Activated effector memory CD4-positive, alpha-beta T cell treated with anti-CD3 and anti-CD28 coated beads, Interleukin-2, amount 50 U/mL, for 16 hours (primary cell): Measurements from ENCODE around the gene NADK.
"Not testable (repeated sequence)": the region's sequence is repeated elsewhere in the genome, so short reads cannot be mapped to it uniquely, and the experiment has no call there.

ENCODE experiments used
- DNase-seq: peaks from one replicate; pipeline ENCODE4 v3.0.0-alpha.2; 2020

The NADK gene

DNA sequence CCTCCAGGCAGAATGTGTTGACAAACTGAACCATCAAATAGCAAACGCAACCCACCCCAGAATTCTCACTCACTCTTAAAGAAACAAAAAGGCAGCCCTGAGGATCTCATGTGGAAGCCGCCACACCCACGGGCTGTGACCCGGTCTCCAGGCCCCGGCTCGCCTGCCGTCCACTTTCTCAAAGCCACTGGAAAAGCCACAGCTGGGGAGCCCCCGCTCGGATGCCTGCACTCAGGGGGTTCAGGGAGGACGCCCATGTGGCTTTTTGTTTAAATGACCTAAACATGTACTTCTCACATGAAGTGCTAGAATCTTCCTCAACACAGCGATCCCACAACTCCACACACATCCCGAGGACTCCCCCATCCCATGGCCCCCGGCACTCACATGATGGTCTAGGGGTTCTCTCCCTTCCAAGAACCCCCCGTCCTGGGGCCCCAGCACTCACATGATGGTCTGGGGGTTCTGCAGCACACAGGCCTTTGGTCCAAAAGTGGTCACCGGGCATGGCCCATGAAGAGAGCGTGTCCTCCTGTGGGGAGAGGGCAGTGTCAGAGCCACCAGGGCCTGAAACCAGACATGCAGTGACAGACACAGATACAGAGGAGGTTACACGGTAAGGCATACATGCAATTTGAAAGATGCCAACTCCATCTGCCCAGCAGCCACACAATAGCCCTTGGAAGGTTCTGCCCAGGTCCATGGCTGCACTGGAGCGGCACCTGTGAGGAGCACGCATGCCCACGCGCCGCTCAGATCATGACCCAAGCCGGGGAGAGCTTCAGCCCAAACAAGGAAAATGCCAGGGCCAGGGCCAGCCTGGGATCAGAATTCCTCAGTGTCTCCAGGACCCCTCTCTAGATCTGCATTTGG, 16.5 kb downstream of the NADK start:
- no peak for DNase-seq

DNA sequence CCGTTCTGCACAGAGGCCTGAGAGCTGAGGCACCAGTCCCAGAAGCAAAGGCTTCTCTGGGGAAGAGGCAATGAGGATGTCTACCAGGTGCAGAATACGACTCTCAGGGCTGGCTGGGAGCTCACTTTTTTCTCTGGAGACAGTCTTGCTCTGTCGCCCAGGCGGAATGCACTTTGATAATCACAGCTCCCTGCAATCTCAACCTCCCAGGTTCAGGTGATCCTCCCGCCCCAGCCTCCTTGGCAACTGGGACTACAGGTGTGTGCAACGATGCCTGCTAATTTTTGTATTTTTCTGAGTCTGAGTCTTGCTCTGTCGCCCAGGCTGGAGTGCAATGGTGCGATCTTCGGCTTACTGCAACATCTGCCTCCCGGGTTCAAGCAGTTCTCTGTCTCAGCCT, 17.6 kb downstream of the NADK start:
- DNase-seq, result no peak

DNA sequence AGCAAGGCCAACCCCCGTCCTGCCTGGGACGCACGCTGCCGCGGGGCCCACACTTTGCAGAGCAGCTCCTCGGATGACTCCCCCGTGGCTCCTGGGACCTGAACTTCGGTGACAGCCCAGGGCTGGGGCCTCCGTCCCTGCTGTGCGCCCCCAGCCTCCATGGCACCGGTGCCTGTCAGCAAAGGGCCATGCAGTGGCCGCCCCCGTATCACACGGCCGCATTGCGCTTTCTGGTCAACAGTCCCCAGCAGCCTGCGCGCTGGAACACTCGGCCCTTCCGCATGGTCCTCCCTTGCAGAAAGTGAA, 18.0 kb downstream of the NADK start:
- no peak for DNase-seq

DNA sequence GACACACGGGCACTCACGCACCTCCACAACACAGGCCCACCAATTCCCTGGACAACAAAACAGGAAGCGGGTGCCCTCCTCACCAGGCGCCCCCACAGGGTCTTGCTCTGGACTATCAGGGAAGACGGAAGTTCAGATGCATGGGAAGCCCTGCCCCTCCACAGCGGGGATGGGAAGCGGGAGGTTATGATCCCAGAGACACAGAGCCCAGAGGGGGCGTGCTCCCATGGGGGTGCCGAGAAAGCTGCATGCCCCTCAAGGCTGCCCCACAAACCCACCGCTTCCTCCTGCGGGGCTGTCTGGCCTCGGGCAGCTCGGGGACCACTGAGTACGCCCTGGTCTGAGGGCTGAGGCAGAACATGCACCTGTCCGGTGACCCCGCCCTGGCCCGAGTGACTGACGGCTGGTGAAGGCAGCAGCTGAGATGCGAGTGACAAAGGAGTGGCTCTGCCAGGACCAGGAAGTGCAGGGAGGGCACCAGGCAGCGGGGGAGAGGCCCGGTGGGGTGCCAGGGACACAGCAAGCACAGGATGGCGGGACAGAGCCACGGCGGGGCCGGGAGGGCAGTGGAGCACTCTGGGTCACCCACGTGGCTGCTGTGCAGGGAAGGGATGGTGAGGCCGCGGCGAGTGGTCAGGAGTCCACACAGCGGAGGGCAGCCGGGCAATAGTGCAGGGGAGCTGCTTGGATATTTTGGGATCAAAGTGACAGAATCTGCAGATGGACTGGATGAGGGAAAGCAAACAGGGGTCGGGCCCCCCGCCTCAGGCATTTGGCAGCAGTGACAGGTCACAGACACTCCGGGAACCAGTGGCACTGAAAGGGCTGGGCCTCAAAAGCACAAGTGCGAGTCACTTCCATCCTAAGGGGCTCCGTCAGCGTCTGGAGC, 18.6 kb downstream of the NADK start:
- no peak for DNase-seq

DNA sequence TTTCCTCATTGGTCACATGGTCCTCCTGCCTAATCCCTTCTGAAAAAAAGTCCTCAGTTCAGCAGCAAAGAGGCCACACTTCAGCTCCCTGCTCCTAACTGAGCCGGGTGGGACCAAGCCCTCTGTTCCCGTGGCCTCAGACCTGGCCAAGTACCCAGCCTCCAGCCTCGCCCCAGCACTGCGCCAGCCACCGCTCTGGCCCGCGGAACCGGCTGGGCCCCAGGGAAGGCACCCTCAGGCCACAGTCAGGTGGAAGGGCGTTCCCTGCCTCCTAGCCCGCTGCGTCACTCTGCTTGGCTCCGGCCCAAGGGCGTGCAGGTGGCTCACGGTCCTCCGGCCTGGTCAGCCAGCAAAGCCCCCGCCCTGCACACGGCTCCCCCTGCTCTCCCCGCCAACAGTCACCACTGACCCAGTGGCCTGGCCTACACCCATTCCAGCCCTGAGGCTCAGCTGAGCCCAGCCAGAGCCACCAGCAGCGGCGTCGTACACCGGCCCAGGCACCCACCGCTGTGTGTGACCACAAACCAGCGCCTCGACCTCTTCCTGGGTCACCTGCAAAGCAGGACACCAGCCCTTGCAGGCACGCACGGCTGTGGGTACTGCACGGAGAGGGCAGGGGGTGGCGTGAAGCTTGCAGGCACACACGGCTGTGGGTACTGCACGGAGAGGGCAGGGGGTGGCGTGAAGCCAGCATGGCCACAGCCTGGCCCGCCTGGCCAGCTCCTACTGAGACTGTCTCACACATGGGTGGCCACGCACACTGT, 19.4 kb downstream of the NADK start:
- no peak for DNase-seq

DNA sequence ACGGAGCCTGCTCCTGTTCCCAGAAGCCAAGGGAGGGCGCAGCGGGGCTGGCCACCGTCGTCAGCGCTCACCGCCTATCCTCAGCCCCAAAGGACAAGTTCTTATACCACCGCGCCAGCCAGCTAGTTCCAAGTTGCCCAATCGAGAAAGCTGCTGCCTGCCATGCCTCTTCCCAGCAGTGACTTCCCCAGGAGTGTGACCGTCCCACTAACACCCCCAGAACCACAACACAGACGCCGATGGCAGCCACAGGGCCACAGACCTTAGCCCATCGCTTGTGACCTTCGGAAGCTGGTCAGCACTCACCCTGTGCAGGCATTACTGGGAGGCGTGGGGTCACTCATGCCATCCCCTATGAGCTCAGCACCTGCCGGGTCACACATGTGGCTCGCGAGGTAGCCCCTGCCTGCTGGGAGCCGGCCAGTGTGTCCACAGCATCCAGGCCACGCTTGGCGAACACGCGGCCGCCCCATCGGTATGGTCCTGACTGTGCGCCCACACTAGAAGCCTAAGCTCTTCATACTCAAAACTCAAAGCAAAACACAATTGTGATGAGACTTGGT, 20.1 kb downstream of the NADK start:
- no peak for DNase-seq

DNA sequence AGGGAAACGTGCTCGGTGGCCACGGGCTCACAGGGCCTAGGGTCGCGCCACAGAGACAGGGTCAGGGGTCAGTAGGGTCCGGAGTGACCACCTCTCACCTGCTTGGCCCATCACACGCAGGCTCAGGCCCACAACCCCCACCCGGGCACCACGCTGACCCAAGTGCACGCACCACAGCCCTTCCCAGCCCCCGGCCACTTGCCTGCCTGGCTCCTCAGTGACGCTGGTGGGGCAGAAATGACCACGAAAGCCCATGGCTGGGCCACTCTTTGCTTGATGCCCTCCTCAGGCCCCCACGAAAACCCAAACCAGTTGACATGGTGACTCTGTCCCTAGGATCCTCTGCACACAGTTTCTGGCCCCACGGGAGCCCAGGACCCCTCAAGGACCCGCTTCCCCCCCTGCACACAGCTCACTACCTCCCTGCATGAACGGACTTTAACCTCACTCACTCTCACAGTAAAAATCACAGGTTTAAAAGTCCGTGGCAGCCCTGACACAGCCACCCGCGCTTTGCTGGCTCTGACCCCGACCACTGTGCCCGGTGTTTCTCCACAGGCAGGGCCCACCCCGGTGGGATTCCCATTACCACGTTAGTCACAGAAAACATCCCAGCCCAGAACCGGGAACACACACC, 20.7 kb downstream of the NADK start:
- no peak for DNase-seq

DNA sequence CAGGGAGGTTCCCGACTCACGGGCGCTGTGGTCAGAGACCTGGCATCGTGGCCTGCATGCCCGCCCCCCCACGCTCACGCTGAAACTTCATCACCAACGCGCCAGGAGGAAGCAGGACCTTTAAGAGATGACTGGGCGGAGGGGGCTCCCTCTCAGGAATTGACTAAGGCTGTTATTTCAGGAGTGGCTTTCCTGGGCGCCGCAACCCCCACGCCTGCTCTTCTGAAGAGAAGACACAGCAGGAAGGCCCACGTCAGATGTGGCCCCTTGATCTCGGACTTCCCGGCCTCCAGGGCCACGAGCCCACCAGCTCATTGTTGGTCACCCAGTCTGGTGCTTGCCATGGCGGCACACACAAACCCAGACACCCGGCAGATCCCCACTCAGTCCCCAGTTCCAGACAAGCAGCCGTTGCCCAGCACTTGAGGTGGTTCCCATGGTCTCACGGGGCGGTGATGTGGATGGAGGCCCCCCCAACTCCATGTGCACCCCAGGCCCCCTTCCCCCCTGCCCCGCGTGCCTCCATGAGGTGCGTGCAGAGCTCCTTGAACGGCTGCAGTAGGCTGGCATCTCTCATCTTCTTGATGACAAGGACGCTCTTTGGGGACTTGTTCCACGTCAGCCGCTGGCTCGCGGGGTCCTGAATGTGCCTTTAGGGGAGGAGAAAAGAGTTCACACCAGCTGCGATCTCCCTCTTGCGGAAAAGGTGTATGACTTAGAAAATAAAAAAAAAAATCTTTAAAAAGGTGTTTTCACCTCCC, 21.4 kb downstream of the NADK start:
- no peak for DNase-seq

DNA sequence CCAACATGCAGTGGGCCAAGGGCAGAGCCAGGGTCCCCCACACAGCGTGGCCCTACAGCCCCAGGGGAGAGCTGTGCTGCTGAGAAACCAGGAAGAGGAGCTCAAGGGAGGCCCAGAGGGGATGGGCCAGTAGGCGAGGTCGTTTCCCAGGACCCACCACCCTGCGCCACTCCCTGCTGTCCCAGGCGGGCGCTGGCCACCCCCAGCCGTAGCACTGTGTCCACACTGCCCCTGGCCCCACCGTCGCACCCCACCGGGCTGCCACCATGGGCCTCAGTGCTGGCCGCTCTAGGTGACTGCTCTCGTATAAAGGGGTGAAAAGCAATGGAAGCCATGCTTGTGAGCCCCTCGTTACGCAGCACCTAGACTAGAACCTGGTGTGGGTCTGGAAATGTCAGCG, 22.4 kb downstream of the NADK start:
- DNase-seq, result no peak

DNA sequence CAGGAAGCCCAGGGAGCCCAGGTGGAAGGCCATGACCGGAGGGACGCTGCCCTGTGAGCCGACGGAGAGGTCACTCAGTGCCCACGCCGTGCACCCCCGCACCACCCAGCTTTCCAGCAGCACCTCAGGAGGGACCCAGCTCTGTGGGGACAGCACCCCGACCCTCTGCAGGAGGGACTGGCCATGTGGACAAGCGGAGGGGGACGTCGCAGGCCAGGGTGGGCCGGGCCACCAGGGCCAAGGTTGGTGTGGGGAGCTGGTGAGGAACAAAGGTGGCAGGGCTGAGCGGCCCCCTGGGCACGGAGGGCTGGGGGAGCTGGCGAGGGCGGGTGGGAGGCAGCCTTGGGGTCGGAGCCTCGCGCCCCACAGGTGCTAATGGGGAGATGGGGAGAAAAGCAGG, 22.8 kb downstream of the NADK start:
- no peak for DNase-seq

DNA sequence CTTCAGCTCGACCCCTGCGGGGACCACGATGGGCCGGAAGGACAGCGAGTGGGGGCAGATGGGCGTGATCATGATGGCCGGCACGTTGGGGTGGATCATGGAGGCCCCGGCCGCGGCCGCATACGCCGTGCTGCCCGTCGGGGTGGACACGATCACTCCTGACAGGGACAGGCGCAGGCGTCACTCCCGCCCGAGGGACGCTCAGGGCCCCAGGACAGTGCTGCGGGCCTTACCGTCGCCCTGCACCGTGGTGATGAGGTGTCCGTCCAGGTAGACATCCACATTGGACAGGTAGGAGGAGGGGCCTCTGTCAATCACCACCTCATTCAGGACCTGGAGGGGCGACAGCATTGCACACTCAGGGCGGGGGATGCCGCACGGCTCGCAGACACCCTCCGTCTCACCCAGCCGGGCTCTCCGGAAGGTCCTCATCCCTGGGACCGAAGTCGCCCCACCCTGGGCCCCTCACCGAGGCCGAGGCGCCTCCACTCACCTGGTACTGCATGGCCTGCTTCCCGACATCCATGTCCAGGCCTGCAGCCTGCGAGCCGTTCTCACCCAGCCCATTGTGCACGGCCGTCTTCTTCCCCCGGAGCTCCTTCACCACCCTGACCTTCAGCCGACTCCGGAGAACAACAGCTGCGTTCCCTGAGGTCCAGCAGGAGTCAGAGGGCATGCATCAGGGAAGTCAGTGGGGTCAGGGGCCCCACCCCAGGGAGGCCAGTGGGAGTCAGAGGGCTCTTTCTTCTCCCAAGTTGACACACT, 24.0 kb downstream of the NADK start:
- no peak for DNase-seq

DNA sequence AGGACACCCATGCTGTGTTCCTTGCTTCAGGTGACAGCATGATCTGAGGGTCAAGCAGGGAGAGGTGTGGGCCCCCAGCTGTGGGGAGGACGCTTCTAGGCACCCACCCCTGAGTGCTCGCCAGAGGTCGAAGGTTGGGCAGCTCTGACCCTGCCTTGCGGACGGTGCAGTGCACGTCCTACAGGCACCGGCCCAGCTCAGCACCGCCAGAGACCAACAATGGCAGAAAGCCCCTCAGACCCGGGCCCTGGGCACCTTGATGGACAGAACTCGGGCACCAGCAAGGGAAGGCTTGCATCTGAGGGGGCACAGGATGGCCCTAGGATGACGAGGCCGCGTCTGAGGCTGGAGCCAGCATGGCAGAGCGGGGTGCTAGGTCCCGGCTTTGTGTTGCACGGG, 24.7 kb downstream of the NADK start:
- no peak for DNase-seq

DNA sequence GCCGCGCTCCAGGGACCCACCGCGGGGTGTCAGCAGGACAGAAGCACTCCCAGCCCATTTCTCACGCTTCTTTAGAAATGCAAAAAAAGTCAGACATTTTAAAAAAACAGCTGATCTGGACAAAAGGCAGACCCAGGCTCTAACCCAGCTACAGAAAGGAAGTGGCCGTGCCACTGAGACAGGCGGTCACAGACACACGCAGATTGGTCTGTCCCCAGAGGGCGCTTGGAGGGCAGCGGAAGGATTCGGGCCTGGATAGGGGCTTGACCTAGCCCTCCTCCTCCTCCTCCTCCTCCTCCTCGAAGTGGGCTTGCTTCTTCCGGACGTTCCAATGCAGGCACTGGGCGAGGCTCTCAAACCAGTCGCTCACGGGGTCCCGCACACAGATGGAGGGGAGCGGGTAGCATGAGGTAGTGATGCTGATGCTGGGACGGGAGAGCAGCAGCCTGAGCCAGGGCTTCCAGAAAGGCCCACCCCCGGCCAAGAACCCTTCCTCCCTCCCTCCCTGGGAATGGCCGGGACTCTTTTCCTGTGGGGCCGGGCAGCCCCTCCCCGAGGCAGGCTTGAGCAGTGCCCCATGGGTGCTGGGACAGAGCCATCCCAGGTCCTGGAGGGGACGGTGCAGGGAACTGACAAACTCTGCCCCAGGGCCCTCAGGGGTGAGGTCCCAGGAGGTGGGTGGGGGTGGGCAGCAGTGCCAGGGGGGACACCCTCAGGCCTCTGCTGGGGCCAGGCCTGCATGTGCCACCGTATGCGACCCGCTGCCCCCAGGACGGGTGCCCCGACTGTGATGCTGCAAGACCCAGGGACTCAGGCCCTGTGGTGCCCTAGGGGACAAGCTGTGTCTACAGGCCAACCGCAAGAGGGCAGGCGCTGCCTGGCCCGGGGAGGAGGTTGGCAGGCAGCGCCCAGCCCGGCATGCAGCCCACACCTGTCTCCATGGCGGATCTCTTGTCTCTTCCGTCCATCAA, 25.3 kb downstream of the NADK start:
- DNase-seq, result no peak

DNA sequence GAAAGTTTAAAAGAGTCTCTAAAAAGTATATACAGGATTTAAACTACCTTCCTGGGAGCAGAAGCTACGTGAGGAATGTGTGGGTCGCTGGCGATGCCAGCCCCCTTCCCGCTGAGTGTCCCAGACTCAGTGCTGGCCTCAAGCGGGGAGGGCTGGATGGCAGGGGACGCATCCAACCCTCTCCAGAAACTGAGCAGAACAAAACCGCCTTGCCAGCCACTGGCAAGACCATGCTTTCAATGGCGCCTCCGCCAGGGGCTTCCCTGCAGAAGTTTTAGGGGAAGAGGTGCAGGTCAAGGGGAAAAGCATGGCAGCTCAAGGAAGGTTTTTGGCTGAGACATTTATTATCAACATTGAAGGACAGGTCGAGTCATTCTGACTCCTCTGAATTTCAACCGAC, 26.1 kb downstream of the NADK start:
- no peak for DNase-seq

DNA sequence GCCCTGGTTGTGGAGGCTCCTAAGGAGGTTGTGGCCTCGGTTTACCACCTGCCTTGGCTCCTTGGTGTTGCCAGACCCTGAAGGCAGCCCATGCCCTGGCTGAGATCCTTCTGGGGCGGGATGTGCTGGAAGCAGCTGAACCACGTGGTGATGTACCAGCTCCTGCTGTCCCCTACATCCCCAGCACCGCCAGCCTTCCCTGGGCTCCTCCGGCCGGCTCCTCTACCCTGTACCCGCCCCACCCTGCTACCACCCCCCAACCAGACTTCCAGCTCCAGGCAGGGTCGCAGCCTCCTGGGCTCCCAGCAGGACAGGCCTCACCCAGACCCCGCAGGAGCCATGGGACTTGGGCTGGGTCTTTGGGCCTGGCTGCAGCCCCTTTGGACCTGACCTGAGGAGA, 28.3 kb downstream of the NADK start:
- not testable (repeated sequence) for DNase-seq

DNA sequence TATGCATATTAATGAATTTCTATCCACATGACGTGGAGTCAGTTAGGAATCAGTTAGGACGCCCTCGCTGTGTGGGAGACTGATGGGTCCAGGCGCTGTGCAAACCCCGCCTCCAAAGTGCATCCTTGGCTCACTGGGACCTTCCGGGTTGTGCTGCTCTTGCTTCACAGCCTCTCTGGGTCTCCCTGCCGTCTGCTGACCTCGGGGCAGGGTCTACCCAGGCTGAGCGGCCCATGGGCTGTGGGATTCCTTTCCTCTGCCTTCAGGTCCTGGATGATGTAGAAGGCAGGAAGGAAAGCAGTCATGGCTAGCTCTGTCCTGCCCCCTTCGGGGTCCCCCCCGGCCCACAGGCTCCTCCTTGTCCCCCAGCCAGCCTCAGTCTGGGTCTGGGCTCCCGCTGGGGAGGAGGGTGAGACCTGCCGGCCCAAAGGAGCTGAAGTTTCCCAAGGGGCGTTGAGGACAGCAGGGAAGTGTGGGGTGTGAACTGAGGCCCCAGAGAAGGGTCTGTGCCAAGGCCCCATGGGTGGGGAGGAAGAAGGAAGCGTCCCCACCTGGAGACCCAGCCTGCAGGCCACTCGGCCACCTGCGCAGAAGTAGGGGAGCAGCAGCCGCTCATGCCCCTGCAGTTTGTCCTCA, 29.5 kb downstream of the NADK start:
- DNase-seq, result no peak

DNA sequence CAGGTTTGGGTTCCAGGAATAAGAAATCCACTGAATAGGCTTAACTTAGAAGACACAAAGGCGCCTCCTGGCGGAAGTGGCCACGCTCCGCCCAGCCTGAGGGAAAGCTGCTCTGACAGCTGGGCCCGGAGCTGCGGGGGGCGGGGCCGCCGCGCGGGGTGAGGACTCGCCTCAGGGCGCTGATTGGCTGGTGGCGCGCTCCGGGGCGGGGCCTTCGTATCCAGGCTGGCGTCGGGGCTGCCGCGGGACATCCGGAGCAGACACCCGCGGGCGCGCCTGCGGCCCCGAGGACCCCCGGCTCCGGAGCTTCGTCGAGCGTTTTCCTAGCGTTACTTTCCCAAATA, 31.7 kb downstream of the NADK start:
- not testable (repeated sequence) for DNase-seq

DNA sequence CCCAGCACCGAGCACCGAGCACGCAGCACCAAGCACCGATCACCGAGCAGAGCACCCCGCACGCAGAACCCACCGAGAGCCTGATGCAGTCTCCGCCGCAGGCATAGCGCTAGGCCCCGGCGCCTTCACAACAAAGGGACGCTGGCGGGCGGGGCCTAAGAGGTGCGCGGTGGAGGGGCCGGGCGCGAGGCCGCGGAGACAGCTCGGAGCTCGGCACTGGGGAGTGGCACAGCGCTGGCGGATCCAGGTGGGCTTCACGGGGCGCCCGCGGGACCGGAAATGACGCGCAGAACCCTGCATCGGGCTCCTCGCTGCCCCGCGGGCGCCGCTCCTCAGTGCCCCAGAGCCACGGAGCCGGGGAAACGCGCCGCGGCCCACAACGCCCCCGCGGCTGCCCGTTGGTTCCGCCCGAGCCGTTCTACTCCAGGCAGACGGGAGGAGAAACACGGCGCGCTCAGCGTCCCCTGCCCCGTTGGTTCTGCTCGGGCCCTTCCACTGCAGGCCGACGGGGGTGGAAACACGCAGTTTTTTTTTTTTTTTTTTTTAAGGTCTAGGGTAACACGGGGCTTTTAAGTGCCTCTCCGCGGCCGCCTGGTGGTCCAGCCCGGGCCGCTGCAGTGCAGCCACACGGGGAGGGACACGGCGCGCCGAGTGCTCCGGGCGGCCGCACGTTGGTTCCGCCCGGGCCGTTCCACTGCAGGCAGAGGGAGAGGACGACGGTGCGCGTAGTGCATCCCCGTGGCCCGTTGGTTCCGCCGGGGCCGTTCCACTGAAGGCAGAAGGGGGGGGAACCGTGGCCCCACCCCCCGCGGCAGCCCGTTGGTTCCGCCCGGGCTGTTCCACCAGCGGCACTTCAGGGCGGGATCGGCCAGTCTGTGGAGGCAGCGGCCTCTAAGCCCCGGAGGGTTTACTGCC, 32.4 kb downstream of the NADK start:
- DNase-seq, result peak; percentile 97
